Mucosa of descending colon (tissue), 3 donors: ENCODE data around the gene NCBP3. TPM values are rescaled to one million over a fixed set of nuclear protein-coding genes. Genes with fewer than 3 reads are reported as not detected.

ENCODE experiments used
- ATAC-seq: fragments of 200-7000 bp; cut with Tn5 transposase; one replicate; pipeline ENCODE4 v1.9.1; 2020; ENCODE audit warnings: mild to moderate bottlenecking, moderate library complexity
- DNase-seq, 3 donors: peaks; one replicate each; pipeline ENCODE4 v3.0.0-alpha.2; 2020
- H3K36me3 ChIP-seq: fragments of 200-600 bp; one replicate; pipeline ENCODE4 v1.8.0; 2021; ENCODE audit warnings: low read depth, mild to moderate bottlenecking
- H3K4me1 ChIP-seq: fragments of 200-600 bp; one replicate; pipeline ENCODE4 v1.8.0; 2021; ENCODE audit warnings: low read depth, mild to moderate bottlenecking
- H3K4me3 ChIP-seq: fragments of 200-600 bp; one replicate; pipeline ENCODE4 v1.8.0; 2021; ENCODE audit warnings: mild to moderate bottlenecking
- H3K9me3 ChIP-seq: fragments of 200-600 bp; one replicate; pipeline ENCODE4 v1.8.0; 2021; ENCODE audit warnings: mild to moderate bottlenecking
- intact Hi-C, 2 donors: fragments of 100-400 bp; cut with DNase I in 1 of 2; cut with micrococcal nuclease in 1 of 2; formaldehyde crosslinking; loops; one replicate each; pipeline versions ENCODE4 v1.11.0 to v1.11.1; 2022; cut with DNase I, micrococcal nuclease
- total RNA-seq, 3 donors: library from RNA; stranded (reverse); fragmentation: NEBNext Ultra II Directional in 2 of 3; extraction: Animal tissue kit (Norgen Biotek cat#: 25700) in 2 of 3; gene quantifications; one replicate each; pipeline versions ENCODE4 v1.2.1 to v1.2.4, GENCODE V29; 2021 to 2023
- TF ChIP-seq, protein P1 (sequence below): fragments of 200-600 bp; IDR thresholded peaks from one replicate; pipeline ENCODE4 v1.8.0; 2022; ENCODE audit warnings: antibody characterized with exemption, mild to moderate bottlenecking
- donor health status: DM: no; HTN: no; CAD: no; lungs with moderate emphysema.
- donor health status: DM: no; HTN: no; CAD: no.
- donor health status: DM: no; HTN: yes; CAD: no.

The NCBP3 gene
- total RNA-seq, 3 donors from 2014 or later: 39.4 to 50.5 (median 44.7) TPM

DNA sequence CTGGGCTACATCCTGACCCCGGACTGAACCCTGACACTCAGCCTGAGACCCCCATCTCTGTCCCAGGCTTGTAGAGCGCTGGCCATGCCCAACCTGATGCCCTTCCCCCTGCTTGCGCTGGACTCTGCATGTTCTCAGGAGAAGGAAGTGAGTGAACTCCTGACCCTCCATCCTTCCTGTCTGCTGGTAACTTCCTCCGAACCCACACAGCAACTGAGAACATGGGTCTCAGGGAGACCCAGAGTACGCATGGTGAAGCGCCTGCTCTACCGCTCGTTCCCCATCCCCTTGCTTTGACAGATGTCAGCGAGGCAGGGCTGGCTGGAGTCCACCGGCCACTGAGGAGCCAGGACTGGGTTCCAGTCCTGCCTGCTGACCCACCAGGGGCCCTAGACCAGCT lies 40.7 kb upstream of the NCBP3 start:
- no peak overlapping the region for H3K4me3 ChIP-seq
- H3K36me3 ChIP-seq: no peaks in the 10 kb centered on the region
- intact Hi-C loops: no loop called here
- H3K4me1 ChIP-seq: peaks cover 18% of the 10 kb centered on the region
- ATAC-seq: peak; percentile 10
- no peaks in the 10 kb centered on the region for H3K9me3 ChIP-seq
- peak in 1 of 3 donors; percentile 54 for DNase-seq
- TF ChIP-seq, protein P1, sequence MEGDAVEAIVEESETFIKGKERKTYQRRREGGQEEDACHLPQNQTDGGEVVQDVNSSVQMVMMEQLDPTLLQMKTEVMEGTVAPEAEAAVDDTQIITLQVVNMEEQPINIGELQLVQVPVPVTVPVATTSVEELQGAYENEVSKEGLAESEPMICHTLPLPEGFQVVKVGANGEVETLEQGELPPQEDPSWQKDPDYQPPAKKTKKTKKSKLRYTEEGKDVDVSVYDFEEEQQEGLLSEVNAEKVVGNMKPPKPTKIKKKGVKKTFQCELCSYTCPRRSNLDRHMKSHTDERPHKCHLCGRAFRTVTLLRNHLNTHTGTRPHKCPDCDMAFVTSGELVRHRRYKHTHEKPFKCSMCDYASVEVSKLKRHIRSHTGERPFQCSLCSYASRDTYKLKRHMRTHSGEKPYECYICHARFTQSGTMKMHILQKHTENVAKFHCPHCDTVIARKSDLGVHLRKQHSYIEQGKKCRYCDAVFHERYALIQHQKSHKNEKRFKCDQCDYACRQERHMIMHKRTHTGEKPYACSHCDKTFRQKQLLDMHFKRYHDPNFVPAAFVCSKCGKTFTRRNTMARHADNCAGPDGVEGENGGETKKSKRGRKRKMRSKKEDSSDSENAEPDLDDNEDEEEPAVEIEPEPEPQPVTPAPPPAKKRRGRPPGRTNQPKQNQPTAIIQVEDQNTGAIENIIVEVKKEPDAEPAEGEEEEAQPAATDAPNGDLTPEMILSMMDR: no peak

- ATAC-seq: no peak
- Histone ChIP-seq H3K36me3 (no peaks in the 10 kb centered on the region), H3K4me1 (peaks cover 14% of the 10 kb centered on the region), H3K9me3 (no peaks in the 10 kb centered on the region), H3K4me3 (no peak overlapping the region)
- TF ChIP-seq, protein P1: no peak
- intact Hi-C loops: no loop called here
- no peak for DNase-seq
These were observed 39.9 kb upstream of the NCBP3 start for GRCh38 chr17:3885970-3886369.

DNA sequence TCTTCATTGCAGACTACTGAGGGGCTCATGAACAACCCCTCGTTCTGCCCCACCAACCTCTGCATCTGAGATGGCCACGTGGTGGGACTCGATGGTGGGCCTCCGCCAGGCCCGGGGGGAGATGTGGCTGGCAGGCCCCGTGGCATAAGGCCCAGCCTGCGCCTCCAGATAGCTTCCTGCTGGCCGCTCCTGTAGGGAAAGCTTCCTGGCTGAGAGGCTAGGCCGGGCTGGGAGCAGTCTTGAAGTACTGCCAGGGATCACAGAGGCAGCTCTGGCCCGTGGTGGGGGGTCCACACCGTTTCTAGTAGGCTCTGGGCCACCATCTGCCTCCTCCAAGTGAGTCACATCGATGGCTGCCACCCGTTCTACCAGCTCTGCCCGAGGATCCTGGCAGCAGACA lies 39.2 kb upstream of the NCBP3 start:
- no peaks in the 10 kb centered on the region for H3K36me3 ChIP-seq
- no peak for ATAC-seq
- no peak for DNase-seq
- no peak overlapping the region for H3K4me3 ChIP-seq
- TF ChIP-seq, protein P1: no peak
- no peaks in the 10 kb centered on the region for H3K9me3 ChIP-seq
- intact Hi-C loops: no loop called here
- H3K4me1 ChIP-seq: peaks cover 14% of the 10 kb centered on the region

DNA sequence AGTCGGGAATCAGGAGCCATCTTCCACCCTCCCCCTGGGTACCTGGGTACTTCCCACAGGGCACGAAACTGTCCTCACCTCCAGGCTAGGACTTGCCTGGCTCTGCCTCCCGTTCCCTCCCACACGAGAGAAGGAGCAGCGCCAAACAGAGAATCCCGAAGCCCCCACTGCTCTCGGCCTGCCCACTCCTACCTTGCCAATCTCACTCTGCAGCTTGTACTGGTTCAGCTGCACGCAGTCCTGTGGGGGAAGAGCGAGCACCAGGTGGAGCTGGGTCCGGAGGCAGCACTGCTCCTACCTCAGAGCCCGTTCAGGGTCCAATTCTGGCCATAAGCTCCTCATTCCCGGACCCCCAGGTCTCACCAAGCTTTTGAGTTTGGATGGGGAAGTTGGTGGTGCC lies 38.1 kb upstream of the NCBP3 start:
- DNase-seq (no peak), ATAC-seq (no peak)
- H3K4me3 ChIP-seq: no peak overlapping the region
- TF ChIP-seq, protein P1: no peak
- H3K36me3 ChIP-seq: no peaks in the 10 kb centered on the region
- H3K9me3 ChIP-seq: no peaks in the 10 kb centered on the region
- intact Hi-C loops: no loop called here
- peaks cover 17% of the 10 kb centered on the region for H3K4me1 ChIP-seq

DNA sequence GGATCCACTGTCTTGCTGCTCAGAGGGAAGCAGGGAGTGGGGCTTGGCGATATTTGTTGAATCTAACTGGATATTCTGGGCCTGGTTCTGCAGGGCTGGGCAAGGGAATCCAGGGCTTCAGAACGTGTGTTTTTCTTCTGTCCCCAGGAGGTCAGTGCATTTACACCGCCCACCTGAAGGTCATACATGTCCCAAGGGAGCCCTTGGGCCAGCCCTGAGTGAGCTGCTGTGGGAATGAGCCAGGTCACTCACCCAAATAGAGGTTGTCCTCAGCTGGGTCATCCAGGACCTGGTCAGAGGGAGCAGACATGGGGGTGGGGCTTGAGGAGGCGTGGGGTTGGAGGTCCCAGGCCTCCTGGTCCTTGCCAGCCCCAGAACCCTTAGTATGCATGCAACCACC lies 36.2 kb upstream of the NCBP3 start:
- DNase-seq (no peak), ATAC-seq (no peak)
- Histone ChIP-seq H3K4me3 (no peak overlapping the region), H3K36me3 (no peaks in the 10 kb centered on the region), H3K4me1 (peaks cover 3% of the 10 kb centered on the region), H3K9me3 (no peaks in the 10 kb centered on the region)
- intact Hi-C loops: no loop called here
- TF ChIP-seq, protein P1: no peak

DNA sequence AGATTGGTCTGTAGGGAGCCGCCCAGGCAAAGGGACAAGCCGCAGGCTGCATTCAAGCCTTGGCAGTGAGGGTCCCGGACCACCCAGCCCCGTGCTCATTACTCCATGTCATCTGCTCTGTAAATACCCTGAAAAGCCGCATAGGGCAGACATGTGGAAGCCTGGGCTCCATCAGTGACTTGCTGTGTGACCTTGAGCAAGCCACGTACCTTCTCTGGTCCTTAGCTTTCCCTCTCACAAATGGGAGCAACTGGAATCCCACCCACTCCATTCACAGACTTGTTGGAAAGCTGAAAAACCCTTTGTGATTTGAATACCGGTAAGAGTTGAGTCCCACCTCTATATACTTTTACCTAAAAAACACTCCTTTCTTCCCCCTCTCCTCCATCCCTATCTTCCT lies 34.9 kb upstream of the NCBP3 start:
- H3K4me3 ChIP-seq: no peak overlapping the region
- ATAC-seq: no peak
- no peaks in the 10 kb centered on the region for H3K9me3 ChIP-seq
- no peaks in the 10 kb centered on the region for H3K36me3 ChIP-seq
- no peak for DNase-seq
- TF ChIP-seq, protein P1: no peak
- H3K4me1 ChIP-seq: peaks cover 3% of the 10 kb centered on the region
- intact Hi-C loops: no loop called here
